Measurements from ENCODE around the gene PTGR2.

DNA sequence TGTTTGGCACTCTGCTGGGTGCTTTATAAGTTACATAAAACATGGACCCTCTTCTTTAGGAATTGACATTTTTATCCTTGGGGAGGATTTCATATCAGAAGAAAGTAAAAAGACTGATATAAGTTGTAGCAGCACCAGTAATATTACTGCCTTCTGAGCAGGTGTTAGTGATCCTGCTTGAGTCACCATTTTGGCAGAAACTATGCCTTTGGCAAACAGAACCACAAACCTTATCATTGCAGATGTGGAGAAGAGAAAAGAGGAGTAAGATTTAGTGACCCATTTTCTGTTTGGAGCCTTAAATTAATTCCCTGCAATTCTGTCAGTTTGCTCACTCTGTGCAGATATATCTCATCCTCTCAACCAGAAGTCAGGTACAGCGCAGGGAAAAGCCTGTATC is 58.0 kb downstream of the PTGR2 start:
- no peak for TF ChIP-seq CTCF (IDR thresholded peaks at IDR 0.05; ENCODE audit: control extremely low read depth in 1 of 3, insufficient read depth in 1 of 3, low read depth in 1 of 3, low read length in 3 of 3)
- TF ChIP-seq POLR2A (IDR thresholded peaks at IDR 0.05; ENCODE audit: control extremely low read depth in 1 of 2, low read depth in 2 of 2, low read length in 2 of 2), result no peak
- no peak for TF ChIP-seq EZH2 (IDR thresholded peaks at IDR 0.05; ENCODE audit: low read depth, low read length, severe bottlenecking)
